Measurements from ENCODE around the gene SEC14L5.

DNA sequence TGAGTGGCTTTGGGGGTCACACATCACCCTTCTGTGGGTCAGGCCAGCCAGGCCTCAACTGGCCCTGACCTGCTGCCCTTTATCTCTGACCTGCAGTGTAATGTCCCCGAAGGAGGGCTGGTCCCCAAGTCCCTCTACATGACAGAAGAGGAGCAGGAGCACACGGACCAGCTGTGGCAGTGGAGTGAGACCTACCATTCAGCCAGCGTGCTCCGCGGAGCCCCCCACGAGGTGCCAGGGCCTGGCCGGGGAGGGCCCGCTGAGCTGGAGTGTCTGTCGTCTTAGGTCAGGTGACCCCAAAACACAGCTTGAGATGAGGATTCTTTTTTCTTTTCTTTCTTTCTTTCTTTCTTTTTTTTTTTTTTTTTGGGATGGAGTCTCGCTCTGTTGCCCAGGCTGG lies 49.1 kb downstream of the SEC14L5 start:
- TF ChIP-seq, protein P1, sequence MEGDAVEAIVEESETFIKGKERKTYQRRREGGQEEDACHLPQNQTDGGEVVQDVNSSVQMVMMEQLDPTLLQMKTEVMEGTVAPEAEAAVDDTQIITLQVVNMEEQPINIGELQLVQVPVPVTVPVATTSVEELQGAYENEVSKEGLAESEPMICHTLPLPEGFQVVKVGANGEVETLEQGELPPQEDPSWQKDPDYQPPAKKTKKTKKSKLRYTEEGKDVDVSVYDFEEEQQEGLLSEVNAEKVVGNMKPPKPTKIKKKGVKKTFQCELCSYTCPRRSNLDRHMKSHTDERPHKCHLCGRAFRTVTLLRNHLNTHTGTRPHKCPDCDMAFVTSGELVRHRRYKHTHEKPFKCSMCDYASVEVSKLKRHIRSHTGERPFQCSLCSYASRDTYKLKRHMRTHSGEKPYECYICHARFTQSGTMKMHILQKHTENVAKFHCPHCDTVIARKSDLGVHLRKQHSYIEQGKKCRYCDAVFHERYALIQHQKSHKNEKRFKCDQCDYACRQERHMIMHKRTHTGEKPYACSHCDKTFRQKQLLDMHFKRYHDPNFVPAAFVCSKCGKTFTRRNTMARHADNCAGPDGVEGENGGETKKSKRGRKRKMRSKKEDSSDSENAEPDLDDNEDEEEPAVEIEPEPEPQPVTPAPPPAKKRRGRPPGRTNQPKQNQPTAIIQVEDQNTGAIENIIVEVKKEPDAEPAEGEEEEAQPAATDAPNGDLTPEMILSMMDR (IDR thresholded peaks at IDR 0.05; ENCODE audit: extremely low read depth in 1 of 2, insufficient read depth in 1 of 2, low read depth in 1 of 2, low read length in 2 of 2): no peak
- no peak for TF ChIP-seq POLR2A (IDR thresholded peaks at IDR 0.05; ENCODE audit: low read depth, low read length)
- TF ChIP-seq POLR2AphosphoS5 (IDR thresholded peaks at IDR 0.05; ENCODE audit: insufficient read depth, low read depth, low read length): no peak
- TF ChIP-seq, protein P2, sequence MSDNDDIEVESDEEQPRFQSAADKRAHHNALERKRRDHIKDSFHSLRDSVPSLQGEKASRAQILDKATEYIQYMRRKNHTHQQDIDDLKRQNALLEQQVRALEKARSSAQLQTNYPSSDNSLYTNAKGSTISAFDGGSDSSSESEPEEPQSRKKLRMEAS (IDR thresholded peaks at IDR 0.05; ENCODE audit: insufficient read depth, insufficient read length): no peak
- no peak for TF ChIP-seq MYC (IDR thresholded peaks at IDR 0.05; ENCODE audit: low read depth, low read length)
- TF ChIP-seq EZH2 (IDR thresholded peaks at IDR 0.05; ENCODE audit: borderline replicate concordance, low read depth, low read length, severe bottlenecking): no peak
- no peak for TF ChIP-seq JUN (IDR thresholded peaks at IDR 0.05; ENCODE audit: borderline replicate concordance, insufficient read depth, insufficient read length, low read depth)
- no peak for TF ChIP-seq GATA2 (IDR thresholded peaks at IDR 0.05; ENCODE audit: insufficient read depth, insufficient read length, low read depth, low read length)

Measured in endothelial cell of umbilical vein (primary cell).